Right lobe of liver (tissue), 4 donors: ENCODE measurements around the gene SSBP2.

Experiments used
- CTCF ChIP-seq, 4 donors: fragments of 200-600 bp in 3 of 4; fragments of 450-650 bp in 1 of 4; IDR thresholded peaks; one replicate each; pipeline versions ENCODE4 v1.5.1 to v1.8.0; 2016 to 2022; ENCODE audit warnings: antibody characterized with exemption in 4 of 4, mild to moderate bottlenecking in 2 of 4
- POLR2A ChIP-seq: fragments of 450-650 bp; IDR thresholded peaks from one replicate; pipeline ENCODE4 v1.6.1; 2017; ENCODE audit warnings: antibody characterized with exemption, mild to moderate bottlenecking
- donor health status: DM: no; HTN: no; CAD: no.
- donor health status: DM: no; HTN: no; CAD: no.
- donor health status: DM: no; HTN: yes; CAD: no.

- TF ChIP-seq POLR2A (no peak), CTCF (IDR thresholded peaks at IDR 0.05) (no peak)
These were observed 206.4 kb downstream of the SSBP2 start for GRCh38 chr5:81544351-81545018.
